Measurements from ENCODE around the gene CDH4.

GRCh38 chr20:61435823-61436220 lies 183.8 kb downstream of the CDH4 start:
- TF ChIP-seq ZNF562 (CRISPR knock-in tag; IDR thresholded peaks at IDR 0.05; ENCODE audit: borderline replicate concordance), result no peak
- no peak for TF ChIP-seq ZNF792 (CRISPR knock-in tag; IDR thresholded peaks at IDR 0.05)
- TF ChIP-seq EZH2 (conservative IDR thresholded peaks at IDR 0.05; ENCODE audit: low read depth, low read length), result no peak

Measured in HepG2 (cell line).